H1 (cell line): ENCODE measurements around the gene CPA2. TPM values are rescaled to one million over a fixed set of nuclear protein-coding genes. Genes with fewer than 3 reads are reported as not detected.

Source experiments
- BACH1 ChIP-seq: IDR thresholded peaks from 2 replicates; pipeline ENCODE4 v1.6.1; 2012; ENCODE audit warnings: low read length, improper control_type of control experiment
- BRCA1 ChIP-seq: IDR thresholded peaks from 2 replicates; pipeline ENCODE4 v1.6.1; 2012; ENCODE audit warnings: low read depth, low read length, improper control_type of control experiment
- KDM1A ChIP-seq: fragments of 200-600, 300-600 bp; sonication (generic); IDR thresholded peaks from 2 replicates; pipeline ENCODE4 v1.7.1; 2016; ENCODE audit warnings: mild to moderate bottlenecking, low read length, borderline replicate concordance
- TAF7 ChIP-seq: optimal IDR thresholded peaks from 2 replicates; pipeline ENCODE3; 2011; ENCODE audit warnings: low read depth, mild to moderate bottlenecking, inconsistent platforms, low read length, moderate library complexity, borderline replicate concordance
- ZNF274 ChIP-seq: IDR thresholded peaks from 2 replicates; pipeline ENCODE4 v1.7.0; 2012; ENCODE audit warnings: low read length, borderline replicate concordance; ENCODE audit errors: extremely low read depth
- polyA plus RNA-seq, 7 experiments: library from polyadenylated mRNA; depleted of rRNA in 3 of 7; stranded (reverse) in 5 of 7; unstranded in 2 of 7; fragments of >200 nt in 5 of 7; fragments of 200-250 nt in 2 of 7; gene quantifications; 1 replicate in 5 of 7; 2 replicates in 1 of 7; 4 replicates in 1 of 7; pipeline versions ENCODE4 v1.2.1 to v1.2.3, GENCODE V29; 2011 to 2013; ENCODE audit warnings: missing spikeins in 2 of 7, mixed read lengths in 2 of 7
- total RNA-seq: library from RNA; stranded (reverse); fragmentation: NEBNext Ultra II Directional; extraction: Animal tissue kit (Norgen Biotek cat#: 25700); gene quantifications from 2 replicates; pipeline ENCODE4 v1.2.1, GENCODE V29; 2021
- TF ChIP-seq, protein P1 (sequence below): fragments of 300-600 bp; sonication (generic); IDR thresholded peaks from 2 replicates; pipeline ENCODE4 v1.7.1; 2012; ENCODE audit warnings: low read length, moderate library complexity, mild to moderate bottlenecking, inconsistent platforms; ENCODE audit not compliant: insufficient replicate concordance

Gene CPA2
- total and polyA plus RNA-seq, 2 of the 8 experiments (the other 6 are each of a cell fraction or from before 2014, with no cell fraction given): 0.21 TPM; not detected in 1

- TF ChIP-seq, protein P1, sequence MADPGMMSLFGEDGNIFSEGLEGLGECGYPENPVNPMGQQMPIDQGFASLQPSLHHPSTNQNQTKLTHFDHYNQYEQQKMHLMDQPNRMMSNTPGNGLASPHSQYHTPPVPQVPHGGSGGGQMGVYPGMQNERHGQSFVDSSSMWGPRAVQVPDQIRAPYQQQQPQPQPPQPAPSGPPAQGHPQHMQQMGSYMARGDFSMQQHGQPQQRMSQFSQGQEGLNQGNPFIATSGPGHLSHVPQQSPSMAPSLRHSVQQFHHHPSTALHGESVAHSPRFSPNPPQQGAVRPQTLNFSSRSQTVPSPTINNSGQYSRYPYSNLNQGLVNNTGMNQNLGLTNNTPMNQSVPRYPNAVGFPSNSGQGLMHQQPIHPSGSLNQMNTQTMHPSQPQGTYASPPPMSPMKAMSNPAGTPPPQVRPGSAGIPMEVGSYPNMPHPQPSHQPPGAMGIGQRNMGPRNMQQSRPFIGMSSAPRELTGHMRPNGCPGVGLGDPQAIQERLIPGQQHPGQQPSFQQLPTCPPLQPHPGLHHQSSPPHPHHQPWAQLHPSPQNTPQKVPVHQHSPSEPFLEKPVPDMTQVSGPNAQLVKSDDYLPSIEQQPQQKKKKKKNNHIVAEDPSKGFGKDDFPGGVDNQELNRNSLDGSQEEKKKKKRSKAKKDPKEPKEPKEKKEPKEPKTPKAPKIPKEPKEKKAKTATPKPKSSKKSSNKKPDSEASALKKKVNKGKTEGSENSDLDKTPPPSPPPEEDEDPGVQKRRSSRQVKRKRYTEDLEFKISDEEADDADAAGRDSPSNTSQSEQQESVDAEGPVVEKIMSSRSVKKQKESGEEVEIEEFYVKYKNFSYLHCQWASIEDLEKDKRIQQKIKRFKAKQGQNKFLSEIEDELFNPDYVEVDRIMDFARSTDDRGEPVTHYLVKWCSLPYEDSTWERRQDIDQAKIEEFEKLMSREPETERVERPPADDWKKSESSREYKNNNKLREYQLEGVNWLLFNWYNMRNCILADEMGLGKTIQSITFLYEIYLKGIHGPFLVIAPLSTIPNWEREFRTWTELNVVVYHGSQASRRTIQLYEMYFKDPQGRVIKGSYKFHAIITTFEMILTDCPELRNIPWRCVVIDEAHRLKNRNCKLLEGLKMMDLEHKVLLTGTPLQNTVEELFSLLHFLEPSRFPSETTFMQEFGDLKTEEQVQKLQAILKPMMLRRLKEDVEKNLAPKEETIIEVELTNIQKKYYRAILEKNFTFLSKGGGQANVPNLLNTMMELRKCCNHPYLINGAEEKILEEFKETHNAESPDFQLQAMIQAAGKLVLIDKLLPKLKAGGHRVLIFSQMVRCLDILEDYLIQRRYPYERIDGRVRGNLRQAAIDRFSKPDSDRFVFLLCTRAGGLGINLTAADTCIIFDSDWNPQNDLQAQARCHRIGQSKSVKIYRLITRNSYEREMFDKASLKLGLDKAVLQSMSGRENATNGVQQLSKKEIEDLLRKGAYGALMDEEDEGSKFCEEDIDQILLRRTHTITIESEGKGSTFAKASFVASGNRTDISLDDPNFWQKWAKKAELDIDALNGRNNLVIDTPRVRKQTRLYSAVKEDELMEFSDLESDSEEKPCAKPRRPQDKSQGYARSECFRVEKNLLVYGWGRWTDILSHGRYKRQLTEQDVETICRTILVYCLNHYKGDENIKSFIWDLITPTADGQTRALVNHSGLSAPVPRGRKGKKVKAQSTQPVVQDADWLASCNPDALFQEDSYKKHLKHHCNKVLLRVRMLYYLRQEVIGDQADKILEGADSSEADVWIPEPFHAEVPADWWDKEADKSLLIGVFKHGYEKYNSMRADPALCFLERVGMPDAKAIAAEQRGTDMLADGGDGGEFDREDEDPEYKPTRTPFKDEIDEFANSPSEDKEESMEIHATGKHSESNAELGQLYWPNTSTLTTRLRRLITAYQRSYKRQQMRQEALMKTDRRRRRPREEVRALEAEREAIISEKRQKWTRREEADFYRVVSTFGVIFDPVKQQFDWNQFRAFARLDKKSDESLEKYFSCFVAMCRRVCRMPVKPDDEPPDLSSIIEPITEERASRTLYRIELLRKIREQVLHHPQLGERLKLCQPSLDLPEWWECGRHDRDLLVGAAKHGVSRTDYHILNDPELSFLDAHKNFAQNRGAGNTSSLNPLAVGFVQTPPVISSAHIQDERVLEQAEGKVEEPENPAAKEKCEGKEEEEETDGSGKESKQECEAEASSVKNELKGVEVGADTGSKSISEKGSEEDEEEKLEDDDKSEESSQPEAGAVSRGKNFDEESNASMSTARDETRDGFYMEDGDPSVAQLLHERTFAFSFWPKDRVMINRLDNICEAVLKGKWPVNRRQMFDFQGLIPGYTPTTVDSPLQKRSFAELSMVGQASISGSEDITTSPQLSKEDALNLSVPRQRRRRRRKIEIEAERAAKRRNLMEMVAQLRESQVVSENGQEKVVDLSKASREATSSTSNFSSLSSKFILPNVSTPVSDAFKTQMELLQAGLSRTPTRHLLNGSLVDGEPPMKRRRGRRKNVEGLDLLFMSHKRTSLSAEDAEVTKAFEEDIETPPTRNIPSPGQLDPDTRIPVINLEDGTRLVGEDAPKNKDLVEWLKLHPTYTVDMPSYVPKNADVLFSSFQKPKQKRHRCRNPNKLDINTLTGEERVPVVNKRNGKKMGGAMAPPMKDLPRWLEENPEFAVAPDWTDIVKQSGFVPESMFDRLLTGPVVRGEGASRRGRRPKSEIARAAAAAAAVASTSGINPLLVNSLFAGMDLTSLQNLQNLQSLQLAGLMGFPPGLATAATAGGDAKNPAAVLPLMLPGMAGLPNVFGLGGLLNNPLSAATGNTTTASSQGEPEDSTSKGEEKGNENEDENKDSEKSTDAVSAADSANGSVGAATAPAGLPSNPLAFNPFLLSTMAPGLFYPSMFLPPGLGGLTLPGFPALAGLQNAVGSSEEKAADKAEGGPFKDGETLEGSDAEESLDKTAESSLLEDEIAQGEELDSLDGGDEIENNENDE: no peak
- no peak for TF ChIP-seq KDM1A
- no peak for TF ChIP-seq BRCA1
- no peak for TF ChIP-seq ZNF274
- TF ChIP-seq TAF7: no peak
- TF ChIP-seq BACH1: no peak
Measured at GRCh38 chr7:130294314-130294713, 27.7 kb downstream of the CPA2 start (continued).
